HCT116 (cell line): ENCODE data around the gene NAT10. TPM values are rescaled to one million over a fixed set of nuclear protein-coding genes. Genes with fewer than 3 reads are reported as not detected.

ENCODE experiments used
- ATAC-seq: fragments of 200-7000 bp; cut with Tn5 transposase; 2 replicates; pipeline ENCODE4 v1.9.1; 2020; ENCODE audit warnings: mild to moderate bottlenecking, moderate library complexity
- BruUV-seq: library from RNA; stranded (reverse); fragments of 400-500 nt; replicated peaks from 2 replicates; lab custom pipeline; 2021; lab: Mats Ljungman, UMichigan
- CTCF ChIA-PET: fragments of 300-600 bp; sonication (Branson Sonifier 250); formaldehyde crosslinking; loops from one replicate; lab custom pipeline; 2021; ENCODE audit warnings: antibody characterized with exemption; lab: Charles Lee
- POLR2A ChIA-PET: fragments of 300-600, 350-600 bp; sonication (Branson Sonifier 250); formaldehyde crosslinking; loops from one replicate; lab custom pipeline; 2021; ENCODE audit warnings: antibody characterized with exemption; lab: Charles Lee
- RAD21 ChIA-PET, 2 experiments: fragments of 300-600 bp; sonication (Branson Sonifier 250); formaldehyde crosslinking; loops; one replicate each; lab custom pipeline; 2023; ENCODE audit warnings: low total read pairs in 2 of 2; ENCODE audit not compliant: uncharacterized antibody in 2 of 2, unreplicated experiment in 2 of 2, low non-redundant PET in 1 of 2; lab: Charles Lee
- DNase-seq: peaks from one replicate; pipeline ENCODE4 v3.0.0-alpha.2; 2010; ENCODE audit warnings: low read depth, low spot score
- H2AFZ ChIP-seq: fragments of 200-600 bp; shearing (Covaris generic), sonication (generic); 2 replicates; pipeline ENCODE4 v1.6.1; 2017; ENCODE audit warnings: low read depth, mixed run types, mixed read lengths, antibody characterized with exemption, low read length; ENCODE audit not compliant: poor library complexity, severe bottlenecking
- H3K27ac ChIP-seq: 2 replicates; pipeline ENCODE4 v1.5.1; 2012; ENCODE audit warnings: low read depth, low read length
- H3K27me3 ChIP-seq: fragments of 200-600 bp; sonication (generic); 2 replicates; pipeline ENCODE4 v1.6.1; 2016; ENCODE audit warnings: mixed run types, low read length, mixed read lengths; ENCODE audit not compliant: insufficient read depth
- H3K36me3 ChIP-seq, 2 experiments: fragments of 200-500 bp in 1 of 2; fragments of 200-600 bp in 1 of 2; sonication (Bioruptor generic) in 1 of 2; sonication (generic) in 1 of 2; 2 replicates each; pipeline versions ENCODE4 v1.5.1 to v1.6.1; 2014 to 2016; ENCODE audit warnings: low read length in 2 of 2, inconsistent platforms in 1 of 2, mixed read lengths in 1 of 2, mixed run types in 1 of 2; ENCODE audit not compliant: insufficient read depth in 2 of 2, control insufficient read depth in 1 of 2
- H3K4me1 ChIP-seq, 2 experiments: fragments of 200-600 bp in 1 of 2; sonication (generic) in 1 of 2; 2 replicates each; pipeline versions ENCODE4 v1.5.1 to v1.6.1; 2012 to 2017; ENCODE audit warnings: low read length in 2 of 2, inconsistent platforms in 1 of 2, mild to moderate bottlenecking in 1 of 2, mixed read lengths in 1 of 2, mixed run types in 1 of 2, moderate library complexity in 1 of 2; ENCODE audit not compliant: insufficient read depth in 2 of 2, control insufficient read depth in 1 of 2
- H3K4me2 ChIP-seq: fragments of 200-600 bp; sonication (generic); 2 replicates; pipeline ENCODE4 v1.6.1; 2017; ENCODE audit warnings: mixed run types, low read length, mixed read lengths
- H3K4me3 ChIP-seq, 2 experiments: fragments of 200-600 bp in 1 of 2; sonication (generic) in 1 of 2; replicated peaks in 1 of 2; 2 replicates each; pipeline ENCODE4 v1.5.1; 2011 to 2016; ENCODE audit warnings: low read length in 2 of 2, control low read depth in 1 of 2, low read depth in 1 of 2, mild to moderate bottlenecking in 1 of 2, mixed read lengths in 1 of 2, mixed run types in 1 of 2
- H3K79me2 ChIP-seq: fragments of 200-600 bp; sonication (generic); 2 replicates; pipeline ENCODE4 v1.6.1; 2017; ENCODE audit warnings: mild to moderate bottlenecking, mixed run types, low read length, moderate library complexity, mixed read lengths; ENCODE audit not compliant: insufficient read depth
- H3K9ac ChIP-seq: fragments of 200-600 bp; sonication (generic); 2 replicates; pipeline ENCODE4 v1.6.1; 2016; ENCODE audit warnings: low read length, mixed read lengths
- H3K9me2 ChIP-seq: fragments of 200-600 bp; sonication (generic), shearing (Covaris generic); 2 replicates; pipeline ENCODE4 v1.6.1; 2017; ENCODE audit warnings: mixed run types, mild to moderate bottlenecking, moderate library complexity; ENCODE audit not compliant: insufficient read depth
- H3K9me3 ChIP-seq, 2 experiments: fragments of 200-500 bp in 1 of 2; fragments of 200-600 bp in 1 of 2; sonication (Bioruptor generic) in 1 of 2; sonication (generic) in 1 of 2; 2 replicates each; pipeline ENCODE4 v1.6.1; 2014 to 2017; ENCODE audit warnings: low read length in 2 of 2, mixed read lengths in 2 of 2, inconsistent platforms in 1 of 2, low read depth in 1 of 2, mild to moderate bottlenecking in 1 of 2, mixed run types in 1 of 2, moderate library complexity in 1 of 2; ENCODE audit not compliant: control insufficient read depth in 1 of 2, insufficient read depth in 1 of 2
- H4K20me1 ChIP-seq: fragments of 200-600 bp; sonication (generic), shearing (Covaris generic); 2 replicates; pipeline ENCODE4 v1.6.1; 2017; ENCODE audit warnings: mixed run types, mild to moderate bottlenecking, moderate library complexity; ENCODE audit not compliant: insufficient read depth
- CBX3 ChIP-seq: IDR thresholded peaks from 2 replicates; pipeline ENCODE4 v1.6.1; 2012; ENCODE audit warnings: low read depth
- EGR1 ChIP-seq: IDR thresholded peaks from 2 replicates; pipeline ENCODE4 v1.6.1; 2012; ENCODE audit warnings: low read depth
- EZH2 ChIP-seq: fragments of 200-600 bp; sonication (generic); IDR thresholded peaks from 2 replicates; pipeline ENCODE4 v1.6.1; 2017; ENCODE audit warnings: antibody characterized with exemption, mixed run types
- FOSL1 ChIP-seq: IDR thresholded peaks from 2 replicates; pipeline ENCODE4 v1.6.1; 2012; ENCODE audit warnings: low read depth
- JUND ChIP-seq: IDR thresholded peaks from 2 replicates; pipeline ENCODE4 v1.6.1; 2012
- POLR2A ChIP-seq: IDR thresholded peaks from 2 replicates; pipeline ENCODE4 v1.7.0; 2011; ENCODE audit warnings: borderline replicate concordance; ENCODE audit not compliant: insufficient read depth, insufficient read length; ENCODE audit errors: extremely low read depth
- RAD21 ChIP-seq: IDR thresholded peaks from 2 replicates; pipeline ENCODE4 v1.6.1; 2012; ENCODE audit warnings: low read depth, mild to moderate bottlenecking
- SRF ChIP-seq: IDR thresholded peaks from 2 replicates; pipeline ENCODE4 v1.6.1; 2012; ENCODE audit warnings: low read depth
- TCF7L2 ChIP-seq: IDR thresholded peaks from 2 replicates; pipeline ENCODE4 v1.7.0; 2011; ENCODE audit warnings: borderline replicate concordance, inconsistent platforms; ENCODE audit not compliant: insufficient read depth, insufficient read length; ENCODE audit errors: extremely low read depth
- intact Hi-C: fragments of 100-400 bp; cut with micrococcal nuclease; formaldehyde crosslinking; loops from 2 replicates; pipeline ENCODE4 v1.10.0; 2022
- total RNA-seq: library from RNA; stranded (reverse); gene quantifications from one replicate; pipeline ENCODE4 v1.2.1, GENCODE V29; 2021; ENCODE audit not compliant: unreplicated experiment
- TF ChIP-seq, protein P1 (sequence below): IDR thresholded peaks from 2 replicates; pipeline ENCODE4 v1.6.1; 2011; ENCODE audit warnings: mild to moderate bottlenecking, low read length, moderate library complexity; ENCODE audit not compliant: insufficient replicate concordance; ENCODE audit errors: extremely low read depth

The NAT10 gene
- total RNA-seq, 1 experiment from 2014 or later, result 101 TPM

DNA sequence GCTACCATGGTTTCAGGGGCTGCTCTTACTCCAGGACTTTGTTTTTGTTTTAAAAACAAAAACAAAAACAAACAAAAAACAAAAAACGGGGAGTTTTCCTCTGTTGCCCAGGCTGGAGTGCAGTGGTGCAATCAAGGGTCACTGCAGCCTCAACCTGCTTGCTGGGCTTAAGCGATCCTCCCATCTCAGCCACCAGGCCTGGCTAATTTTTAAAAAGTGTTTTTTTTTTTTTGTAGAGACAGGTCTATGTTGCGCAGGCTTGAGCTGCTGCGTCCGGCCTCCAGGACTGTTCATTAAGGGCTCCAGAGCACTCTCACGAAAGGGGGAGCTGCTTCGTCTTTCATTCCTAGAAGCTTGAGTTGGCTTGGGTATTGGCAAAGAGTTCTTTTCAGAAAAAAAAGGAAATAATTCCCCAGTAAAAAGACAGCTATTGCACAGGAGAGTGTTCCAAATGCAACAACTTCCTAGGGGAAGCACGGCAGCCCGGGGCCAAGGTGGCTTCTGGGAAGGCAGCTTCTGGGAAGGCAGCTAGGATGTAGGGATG is 78.5 kb downstream of the NAT10 start (continued):
- TF ChIP-seq EZH2 (no peak), JUND (no peak), FOSL1 (no peak), RAD21 (no peak), CBX3 (no peak)
- TF ChIP-seq, protein P1, sequence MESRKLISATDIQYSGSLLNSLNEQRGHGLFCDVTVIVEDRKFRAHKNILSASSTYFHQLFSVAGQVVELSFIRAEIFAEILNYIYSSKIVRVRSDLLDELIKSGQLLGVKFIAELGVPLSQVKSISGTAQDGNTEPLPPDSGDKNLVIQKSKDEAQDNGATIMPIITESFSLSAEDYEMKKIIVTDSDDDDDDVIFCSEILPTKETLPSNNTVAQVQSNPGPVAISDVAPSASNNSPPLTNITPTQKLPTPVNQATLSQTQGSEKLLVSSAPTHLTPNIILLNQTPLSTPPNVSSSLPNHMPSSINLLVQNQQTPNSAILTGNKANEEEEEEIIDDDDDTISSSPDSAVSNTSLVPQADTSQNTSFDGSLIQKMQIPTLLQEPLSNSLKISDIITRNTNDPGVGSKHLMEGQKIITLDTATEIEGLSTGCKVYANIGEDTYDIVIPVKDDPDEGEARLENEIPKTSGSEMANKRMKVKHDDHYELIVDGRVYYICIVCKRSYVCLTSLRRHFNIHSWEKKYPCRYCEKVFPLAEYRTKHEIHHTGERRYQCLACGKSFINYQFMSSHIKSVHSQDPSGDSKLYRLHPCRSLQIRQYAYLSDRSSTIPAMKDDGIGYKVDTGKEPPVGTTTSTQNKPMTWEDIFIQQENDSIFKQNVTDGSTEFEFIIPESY, result no peak

DNA sequence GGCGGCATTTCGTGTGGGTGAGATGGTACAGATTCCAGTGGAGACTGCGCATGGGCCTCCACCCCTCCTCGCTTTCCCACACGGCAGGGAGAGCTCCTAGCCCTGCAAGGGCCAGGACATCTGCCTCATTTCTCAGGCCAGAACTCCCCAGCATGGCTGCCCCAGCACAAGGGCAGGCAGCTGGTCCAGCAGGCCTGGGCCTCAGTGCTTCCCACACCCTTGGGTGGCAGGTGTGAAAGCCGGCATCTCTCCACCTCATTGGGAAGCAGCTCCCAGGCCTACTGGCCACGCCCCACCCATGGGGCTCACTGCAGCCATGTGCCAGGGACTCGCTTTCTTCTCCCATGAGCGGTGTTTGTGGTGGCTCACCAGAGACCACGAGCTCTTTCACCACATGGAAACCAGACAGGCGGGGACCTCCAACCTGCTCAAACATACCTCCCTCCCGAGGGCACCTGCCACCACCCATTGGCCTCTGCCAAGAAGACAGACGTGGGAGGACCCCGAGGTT is 79.1 kb downstream of the NAT10 start:
- Histone ChIP-seq H3K36me3 (no peaks in the 10 kb centered on the region), H3K9ac (no peak overlapping the region), H3K4me2 (no peak overlapping the region), H3K9me2 (no peaks in the 10 kb centered on the region), H3K27me3 (no peaks in the 10 kb centered on the region), H3K9me3 (no peaks in the 10 kb centered on the region), H4K20me1 (no peaks in the 10 kb centered on the region), H2AFZ (no peak overlapping the region), H3K27ac (no peak overlapping the region), H3K79me2 (no peaks in the 10 kb centered on the region), H3K4me1 (no peaks in the 10 kb centered on the region; a peak in 1 of 4 replicates), H3K4me3 (no peak overlapping the region)
- TF ChIP-seq POLR2A (no peak), EZH2 (no peak), EGR1 (no peak), JUND (no peak), TCF7L2 (no peak), SRF (no peak)
- ChIA-PET CTCF (interaction anchor here (1.6 kb wide), 1 partner anchor 10 kb away, joined by 4 read pairs; no protein-coding TSS in a partner anchor), POLR2A (no interaction called here), RAD21 (no interaction called here)
- DNase-seq, result no peak
- no peak for ATAC-seq
- no TSS peak for BruUV-seq
- intact Hi-C loops, result no loop called here
